T-helper 1 cell (primary cell): Measurements from ENCODE around the gene HAUS5.
"Not testable (repeated sequence)": the region's sequence is repeated elsewhere in the genome, so short reads cannot be mapped to it uniquely, and the experiment has no call there.

Experiments
- DNase-seq, 5 donors: peaks; one replicate each; pipeline ENCODE4 v3.0.0-alpha.2; 2012 to 2020
- total RNA-seq, 4 donors: gene quantifications; one replicate each; lab custom pipeline; 2026; lab: John Stamatoyannopoulos, UW

Gene HAUS5, protein sequence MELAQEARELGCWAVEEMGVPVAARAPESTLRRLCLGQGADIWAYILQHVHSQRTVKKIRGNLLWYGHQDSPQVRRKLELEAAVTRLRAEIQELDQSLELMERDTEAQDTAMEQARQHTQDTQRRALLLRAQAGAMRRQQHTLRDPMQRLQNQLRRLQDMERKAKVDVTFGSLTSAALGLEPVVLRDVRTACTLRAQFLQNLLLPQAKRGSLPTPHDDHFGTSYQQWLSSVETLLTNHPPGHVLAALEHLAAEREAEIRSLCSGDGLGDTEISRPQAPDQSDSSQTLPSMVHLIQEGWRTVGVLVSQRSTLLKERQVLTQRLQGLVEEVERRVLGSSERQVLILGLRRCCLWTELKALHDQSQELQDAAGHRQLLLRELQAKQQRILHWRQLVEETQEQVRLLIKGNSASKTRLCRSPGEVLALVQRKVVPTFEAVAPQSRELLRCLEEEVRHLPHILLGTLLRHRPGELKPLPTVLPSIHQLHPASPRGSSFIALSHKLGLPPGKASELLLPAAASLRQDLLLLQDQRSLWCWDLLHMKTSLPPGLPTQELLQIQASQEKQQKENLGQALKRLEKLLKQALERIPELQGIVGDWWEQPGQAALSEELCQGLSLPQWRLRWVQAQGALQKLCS
- total RNA-seq, result 32.1 to 40.9 (median 39.0) reads per million in 4 donors

- DNase-seq, result peak; percentile 87 to 97 (median 91)
Measured at GRCh38 chr19:35612559-35613321, at the start of gene HAUS5. Gene HAUS5 (plus strand): TSS chr19:35612735. CDS start chr19:35612795, 60 bp downstream.

- DNase-seq, result no peak
Measured at GRCh38 chr19:35562776-35563175, 49.8 kb upstream of the HAUS5 start.

DNA sequence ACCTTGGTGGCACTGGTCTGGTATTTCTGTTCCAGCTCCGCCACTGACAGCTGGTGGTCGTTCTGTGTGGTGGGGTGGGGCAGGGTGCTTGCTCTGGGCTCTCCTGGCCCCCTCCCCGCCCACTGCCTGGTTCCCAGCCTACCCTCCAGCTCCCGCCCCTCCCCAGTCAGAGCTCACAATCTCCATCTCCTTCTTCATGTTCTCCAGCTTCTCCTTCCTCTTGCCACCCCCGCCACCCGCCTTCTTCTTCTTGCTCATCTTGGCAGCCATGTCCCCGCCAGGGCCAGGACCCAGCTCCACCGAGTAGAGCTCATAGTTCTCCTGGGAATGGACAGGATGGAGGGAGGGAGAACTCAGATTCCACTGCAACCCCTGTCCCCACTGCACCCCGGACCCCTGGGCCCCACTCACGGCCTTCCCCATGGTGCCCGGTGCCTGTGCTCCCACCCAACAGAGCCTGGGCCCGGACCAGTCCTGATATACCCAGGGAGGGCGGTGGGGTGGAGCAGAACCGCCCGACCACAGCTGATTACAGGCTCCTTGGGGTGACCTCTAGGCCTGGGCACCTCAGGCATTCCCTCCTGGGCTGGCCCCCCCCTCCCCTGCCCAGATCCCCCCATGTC lies 49.2 kb upstream of the HAUS5 start, which contains the start of gene ATP4A:
Gene ATP4A, minus strand, starts transcription at position 452 of the 623 bp plus-strand sequence. Its CDS starts 29 bp downstream, at position 423.
- DNase-seq, result no peak

- no peak for DNase-seq
Measured at GRCh38 chr19:35565016-35565856, 47.3 kb upstream of the HAUS5 start.

DNA sequence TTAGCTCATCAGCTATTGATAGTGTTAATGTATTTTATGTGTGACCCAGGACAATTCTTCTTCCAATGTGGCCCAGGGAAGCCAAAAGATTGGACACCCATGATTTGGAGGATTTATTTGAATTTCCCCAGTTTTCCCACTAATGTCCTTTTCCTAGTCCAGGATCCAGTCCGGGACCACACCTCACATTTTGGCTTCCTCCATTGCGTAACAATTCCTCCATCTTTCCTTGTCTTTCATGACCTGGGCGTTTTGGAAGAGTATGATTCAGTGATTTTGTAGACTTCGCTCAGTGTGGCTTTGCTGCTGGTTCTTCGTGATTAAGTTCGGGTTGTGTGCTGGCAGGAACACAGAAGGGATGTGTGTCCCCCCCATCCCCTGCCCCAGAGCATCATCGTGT lies 45.8 kb upstream of the HAUS5 start:
- no peak for DNase-seq

DNA sequence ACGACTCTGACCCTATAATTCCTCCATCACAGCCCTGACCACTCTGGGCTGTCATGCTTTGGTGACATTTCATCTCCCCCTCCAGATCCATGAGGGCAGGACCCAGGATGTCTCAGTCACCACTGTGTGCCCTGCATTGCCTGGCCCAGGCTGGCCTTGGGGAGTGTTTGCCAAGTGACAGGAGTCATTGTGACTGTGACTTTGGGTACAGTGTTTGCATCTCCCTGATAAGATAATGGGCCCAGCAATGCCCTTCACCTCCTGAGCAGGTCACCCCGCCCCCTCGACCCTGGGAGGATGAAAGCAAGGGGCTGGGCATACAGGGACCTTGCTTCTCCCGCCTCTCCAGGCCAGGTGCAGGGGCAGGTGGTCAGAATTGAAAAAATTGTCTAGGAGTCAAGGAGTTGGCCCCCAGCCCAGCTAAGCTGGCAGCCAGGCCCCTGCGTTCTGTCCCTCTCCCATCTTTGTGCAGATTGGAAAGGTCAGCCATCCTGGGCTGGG lies 43.2 kb upstream of the HAUS5 start:
- no peak for DNase-seq

DNA sequence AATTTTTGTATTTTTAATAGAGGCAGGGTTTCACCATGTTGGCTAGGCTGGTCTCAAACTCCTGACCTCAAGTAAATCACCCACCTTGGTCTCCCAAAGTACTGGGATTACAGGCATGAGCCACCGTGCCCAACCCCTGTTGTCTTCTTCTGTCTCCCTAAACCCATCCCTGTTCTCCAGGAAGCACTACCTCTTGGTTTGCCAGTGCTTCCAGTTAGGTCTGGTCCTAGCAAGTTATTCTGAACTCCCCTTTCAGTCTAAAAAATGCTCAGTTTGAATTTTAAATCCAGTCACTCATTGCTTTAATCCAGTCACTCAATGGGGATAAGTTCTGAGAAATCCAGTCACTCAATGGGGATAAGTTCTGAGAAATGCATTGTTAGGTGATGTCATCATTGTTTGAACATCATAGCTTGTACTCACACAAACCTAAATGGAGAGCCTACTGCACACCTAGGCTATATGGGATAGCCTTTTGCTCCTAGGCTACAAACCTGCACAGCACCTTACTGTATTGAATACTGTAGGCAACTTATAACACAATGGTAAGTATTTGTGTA lies 41.0 kb upstream of the HAUS5 start:
- DNase-seq, result no peak

DNA sequence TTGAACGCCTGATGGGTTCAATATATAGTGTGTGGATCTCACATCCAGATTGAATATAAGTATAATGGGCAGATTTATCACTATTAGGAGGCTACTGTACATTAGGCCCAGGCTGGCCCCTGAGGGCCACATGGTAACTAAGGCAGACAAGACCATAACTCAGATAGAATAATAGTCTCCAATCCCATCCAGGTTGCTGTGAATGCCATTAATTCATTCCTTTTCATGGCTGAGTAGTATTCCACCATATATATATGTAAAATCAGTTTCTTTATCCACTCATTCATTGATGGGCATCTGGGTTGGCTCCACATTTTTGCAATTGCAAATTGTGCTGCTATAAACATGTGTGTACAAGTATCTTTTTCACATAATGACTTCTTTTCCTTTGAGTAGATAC lies 34.6 kb upstream of the HAUS5 start:
- DNase-seq, result no peak

DNA sequence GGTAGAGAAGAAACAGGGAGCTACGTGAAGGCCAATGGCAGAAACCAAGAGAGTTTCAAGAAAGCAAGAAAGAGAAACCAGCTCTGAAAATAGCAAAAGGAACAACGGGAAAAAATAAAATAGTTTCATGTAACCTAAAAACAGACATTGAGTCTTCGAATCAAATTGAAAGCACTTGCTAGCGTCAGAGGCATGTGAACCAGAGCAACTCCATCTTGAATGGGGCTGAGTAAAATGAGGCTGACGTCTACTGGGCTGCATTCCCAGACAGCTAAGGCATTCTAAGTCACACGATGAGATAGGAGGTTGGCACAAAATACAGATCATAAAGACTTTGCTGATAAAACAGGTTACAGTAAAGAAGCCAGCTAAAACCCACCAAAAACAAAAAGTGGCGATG lies 33.8 kb upstream of the HAUS5 start:
- no peak for DNase-seq

DNA sequence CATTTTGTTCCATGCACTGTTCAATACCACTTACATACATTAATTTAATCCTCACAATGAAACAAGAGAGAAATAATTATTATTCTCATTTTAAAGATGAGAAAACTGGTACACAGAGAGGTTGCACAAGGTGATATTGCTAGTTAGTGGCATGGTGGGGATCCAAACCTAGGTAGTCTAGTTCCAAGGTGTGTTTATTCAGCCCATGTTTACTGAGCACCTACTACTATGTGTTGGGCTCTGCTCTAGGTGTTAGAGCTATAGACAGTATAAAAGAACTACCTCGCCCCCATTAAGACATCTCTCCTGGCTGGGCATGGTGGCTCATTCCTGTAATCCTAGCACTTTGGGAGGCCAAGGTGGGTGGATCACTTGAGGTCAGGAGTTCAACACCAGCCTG lies 29.8 kb upstream of the HAUS5 start:
- DNase-seq, result no peak

DNA sequence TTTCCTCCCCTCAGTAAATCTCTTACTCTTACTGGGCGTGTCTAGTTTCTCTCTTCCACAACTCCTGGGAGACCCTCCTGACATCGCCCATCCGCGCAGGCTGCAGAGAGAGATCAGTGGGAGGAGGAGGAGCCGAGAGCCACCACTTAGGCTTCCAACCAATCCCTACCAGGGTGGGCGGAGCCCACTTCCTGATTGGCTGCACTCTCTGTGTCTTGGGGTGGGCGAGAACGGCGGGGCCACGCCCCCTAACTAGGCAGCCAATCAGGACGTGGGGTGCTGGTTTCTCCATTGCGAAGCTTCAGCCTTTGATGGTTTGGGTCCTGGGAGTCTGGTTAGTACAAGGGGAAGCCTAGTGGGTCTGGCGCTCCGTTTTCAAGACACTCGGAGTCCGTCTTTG lies 26.7 kb upstream of the HAUS5 start, which contains the start of gene PMIS2:
Gene PMIS2, plus strand, starts transcription at position 326 of the 400 bp plus-strand sequence. CDS start 87 bp downstream, outside the sequence.
- no peak for DNase-seq

- DNase-seq, result no peak
Measured at GRCh38 chr19:35587321-35587720, 25.2 kb upstream of the HAUS5 start.

DNA sequence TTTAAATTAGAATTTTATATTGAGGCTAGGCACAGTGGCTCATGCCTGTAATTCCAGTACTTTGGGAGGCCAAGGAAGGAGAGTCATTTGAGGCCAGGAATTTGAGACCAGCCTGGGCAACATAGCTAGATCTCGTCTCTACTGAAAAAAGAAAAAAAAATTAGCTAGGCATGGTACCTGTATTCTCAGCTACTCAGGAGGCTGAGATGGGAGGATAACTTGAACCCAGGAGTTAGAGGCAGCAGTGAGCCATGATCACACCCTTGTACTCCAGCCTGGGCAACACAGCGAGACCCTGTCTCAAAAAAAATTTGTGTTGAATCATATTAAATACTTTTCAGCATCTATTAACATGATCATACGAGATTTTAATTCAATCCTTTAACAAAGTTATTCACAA lies 21.7 kb upstream of the HAUS5 start:
- DNase-seq, result no peak

DNA sequence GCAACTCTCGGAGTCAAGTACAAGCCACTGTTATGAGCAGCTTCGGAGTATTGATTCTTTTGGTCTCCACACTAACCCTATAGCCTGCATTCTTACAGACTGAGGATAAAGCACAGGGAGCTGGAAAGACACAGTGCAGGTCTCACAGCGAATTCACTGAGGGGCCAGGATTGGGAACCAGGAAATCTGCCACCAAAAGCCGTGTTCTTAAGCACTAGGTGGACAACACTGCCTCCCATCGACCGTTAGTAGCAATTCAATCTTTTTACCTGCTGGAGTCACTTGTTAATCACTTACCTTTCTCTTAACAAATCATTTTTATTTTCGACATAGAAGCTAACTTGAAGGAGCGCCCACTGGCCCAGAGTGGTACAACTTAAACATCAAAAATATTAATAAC lies 20.3 kb upstream of the HAUS5 start:
- peak in 1 of 5 donors; percentile 24 for DNase-seq

DNA sequence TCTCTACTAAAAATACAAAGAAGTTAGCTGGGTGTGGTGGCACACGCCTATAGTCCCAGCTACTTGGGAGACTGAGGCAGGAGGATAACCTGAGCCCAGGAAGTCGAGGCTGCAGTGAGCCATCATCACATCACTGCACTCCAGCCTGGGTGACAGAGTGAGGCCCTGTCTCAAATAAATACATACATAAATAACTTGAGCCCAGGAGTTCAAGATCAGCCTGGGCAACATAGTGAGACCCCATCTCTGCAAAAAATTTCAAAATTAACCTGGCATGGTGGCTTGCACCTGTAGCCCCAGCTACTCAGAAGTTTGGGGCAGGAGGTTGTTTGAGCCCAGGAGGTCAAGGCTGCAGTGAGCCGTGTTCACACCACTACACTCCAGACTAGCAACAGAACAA lies 17.5 kb upstream of the HAUS5 start:
- not testable (repeated sequence) for DNase-seq

DNA sequence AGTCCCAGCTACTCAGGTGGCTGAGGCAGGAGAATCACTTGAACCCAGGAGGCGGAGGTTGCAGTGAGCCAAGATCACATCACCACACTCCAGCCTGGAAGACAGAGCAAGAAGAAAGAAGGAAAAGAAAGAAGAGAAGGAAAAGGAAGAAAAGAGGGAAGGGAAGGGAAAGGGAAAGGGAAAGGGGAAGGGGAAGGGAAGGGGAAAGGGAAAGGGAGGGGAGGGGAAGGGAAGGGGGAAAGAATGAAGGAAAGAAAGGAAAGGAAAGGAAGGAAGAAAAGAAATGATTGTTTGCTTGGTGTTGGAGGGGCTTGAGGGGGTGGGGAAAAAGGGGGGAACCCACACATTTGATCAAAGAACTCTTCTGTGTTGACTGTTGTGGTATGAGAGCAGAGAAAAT lies 16.6 kb upstream of the HAUS5 start:
- no peak for DNase-seq

DNA sequence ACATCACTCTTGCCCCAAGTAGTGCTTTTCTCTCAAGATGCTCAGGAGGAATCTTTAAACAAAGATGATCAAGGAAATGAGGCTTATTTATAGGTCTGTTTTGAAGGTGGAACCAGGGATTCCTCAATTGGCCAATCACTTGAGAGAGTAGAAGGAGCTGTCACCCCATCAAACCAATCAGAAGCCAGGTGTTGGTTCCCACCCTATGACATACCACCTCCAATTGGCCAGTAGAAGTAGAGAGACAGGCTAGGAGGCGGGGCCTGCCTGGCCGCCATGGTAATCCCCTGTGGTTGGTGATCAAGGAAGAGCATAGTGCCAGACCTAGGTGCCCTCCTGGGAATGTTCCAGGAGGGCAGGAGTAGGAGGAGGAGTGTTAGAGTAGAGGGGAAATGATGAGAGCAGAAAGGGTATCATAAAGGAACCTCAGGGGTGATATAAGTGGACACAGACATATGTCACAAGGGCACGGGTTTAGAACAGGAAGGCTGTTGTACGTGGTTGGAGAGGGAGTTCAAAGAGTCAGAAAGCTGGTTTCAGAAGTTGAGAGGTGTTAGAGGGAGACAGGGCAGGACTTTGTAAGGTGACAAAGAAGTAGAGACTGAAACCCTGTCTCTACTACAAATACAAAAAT lies 16.1 kb upstream of the HAUS5 start:
- DNase-seq, result peak in 1 of 5 donors; percentile 41

GRCh38 chr19:35601971-35602370 lies 10.6 kb upstream of the HAUS5 start:
- DNase-seq, result no peak

- DNase-seq, result not testable (repeated sequence)
Measured at GRCh38 chr19:35604436-35604835, 8.1 kb upstream of the HAUS5 start.

DNA sequence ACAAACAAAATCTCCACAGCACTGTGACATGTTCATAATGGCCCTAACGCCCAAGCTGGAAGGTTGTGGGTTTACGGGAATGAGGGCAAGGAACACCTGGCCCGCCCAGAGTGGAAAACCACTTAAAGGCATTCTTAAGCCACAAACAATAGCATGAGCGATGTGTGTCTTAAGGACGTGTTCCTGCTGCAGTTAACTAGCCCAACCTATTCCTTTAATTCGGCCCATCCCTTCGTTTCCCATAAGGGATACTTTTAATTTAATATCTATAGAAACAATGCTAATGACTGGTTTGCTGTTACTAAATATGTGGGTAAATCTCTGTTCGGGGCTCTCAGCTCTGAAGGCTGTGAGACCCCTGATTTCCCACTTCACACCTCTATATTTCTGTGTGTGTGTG lies 5.4 kb upstream of the HAUS5 start:
- DNase-seq, result not testable (repeated sequence)

- DNase-seq, result no peak
Measured at GRCh38 chr19:35607661-35608060, 4.9 kb upstream of the HAUS5 start.
